GM10847 (cell line): ENCODE data around the gene KLHDC7A.

Experiments
- POLR2A ChIP-seq: IDR thresholded peaks from 2 replicates; pipeline ENCODE4 v1.6.1; 2011; ENCODE audit not compliant: insufficient read length; ENCODE audit errors: extremely low read depth

KLHDC7A gene

DNA sequence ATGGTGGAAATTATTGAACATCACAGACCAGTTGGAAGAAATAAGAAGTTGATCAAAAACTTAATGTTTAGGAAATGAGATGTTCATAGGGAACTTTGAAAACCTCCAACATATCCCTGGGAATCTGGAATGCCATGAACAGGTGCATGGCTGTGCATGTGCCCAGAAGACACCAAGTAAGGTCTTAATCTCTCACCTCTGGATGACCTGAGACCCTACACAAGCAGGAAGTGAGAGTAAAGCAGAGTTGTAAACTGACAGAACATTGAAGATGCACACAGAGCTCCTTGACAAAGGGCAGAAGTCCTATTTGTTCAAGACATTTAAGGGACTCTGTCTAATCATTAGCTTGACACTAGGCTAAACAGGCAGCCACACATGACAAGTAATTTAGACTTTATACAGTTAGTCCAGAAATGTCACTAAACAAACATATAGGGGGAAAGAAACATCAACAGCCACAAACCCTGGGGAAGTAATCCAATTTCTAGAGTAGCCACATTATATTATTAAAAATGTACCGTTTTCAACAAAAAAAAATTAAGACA lies 34.5 kb downstream of the KLHDC7A start:
- no peak for TF ChIP-seq POLR2A

DNA sequence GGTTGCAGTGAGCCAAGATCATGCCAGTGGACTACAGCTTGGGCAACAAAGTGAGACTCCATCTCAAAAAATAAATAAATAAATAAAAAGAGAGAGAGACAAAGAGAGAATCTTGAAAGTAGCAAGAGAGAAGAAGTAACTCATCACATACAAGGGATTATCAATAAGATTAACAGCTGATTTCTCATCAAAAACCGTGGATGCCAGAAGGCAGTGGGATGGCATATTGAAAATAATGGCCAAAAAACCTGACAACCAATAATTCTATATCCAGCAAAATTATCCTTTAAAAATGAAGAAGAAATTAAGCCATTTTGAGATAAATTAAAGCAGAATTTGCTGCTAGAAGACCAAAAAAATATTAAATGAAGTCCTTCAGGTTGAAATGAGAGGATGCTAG lies 35.7 kb downstream of the KLHDC7A start:
- no peak for TF ChIP-seq POLR2A

DNA sequence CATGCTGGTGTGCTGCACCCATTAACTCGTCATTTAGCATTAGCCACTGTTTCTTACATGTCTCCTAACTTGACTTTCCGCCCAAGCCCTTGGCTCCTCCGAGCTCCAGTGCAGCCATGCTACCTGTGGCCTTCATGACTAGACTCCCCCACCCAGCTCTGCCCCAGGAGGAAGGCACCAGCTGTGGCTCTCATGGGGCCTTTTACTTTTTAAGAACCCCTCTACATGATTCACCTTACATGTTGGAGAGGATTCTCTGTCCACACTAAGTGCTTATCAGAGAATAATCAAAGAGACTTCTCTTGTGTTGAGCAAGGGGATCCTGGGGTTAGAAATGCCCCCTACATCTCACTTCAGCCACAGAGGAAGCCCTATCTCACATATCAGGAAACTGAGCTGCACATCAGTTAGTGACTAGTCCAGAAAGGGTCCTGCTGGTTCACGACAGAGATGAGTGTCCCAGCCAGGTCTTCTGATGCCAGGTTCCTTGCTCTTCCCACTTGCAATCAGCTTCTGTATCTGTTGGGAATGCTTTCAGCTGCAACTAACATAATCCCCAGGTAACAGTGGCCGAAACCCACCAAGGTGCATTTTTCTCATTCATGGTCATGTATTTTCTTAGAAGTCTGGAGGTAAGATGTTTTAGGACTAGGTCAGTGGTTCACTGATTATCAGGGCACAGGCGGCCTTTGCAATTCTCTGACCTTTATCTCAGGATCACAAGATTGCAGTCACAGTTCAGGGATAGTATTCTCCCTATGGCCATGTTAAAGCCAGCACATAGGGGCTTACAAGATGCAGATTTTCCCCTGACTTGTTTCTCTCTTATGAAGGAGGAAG lies 45.9 kb downstream of the KLHDC7A start:
- TF ChIP-seq POLR2A: no peak

DNA sequence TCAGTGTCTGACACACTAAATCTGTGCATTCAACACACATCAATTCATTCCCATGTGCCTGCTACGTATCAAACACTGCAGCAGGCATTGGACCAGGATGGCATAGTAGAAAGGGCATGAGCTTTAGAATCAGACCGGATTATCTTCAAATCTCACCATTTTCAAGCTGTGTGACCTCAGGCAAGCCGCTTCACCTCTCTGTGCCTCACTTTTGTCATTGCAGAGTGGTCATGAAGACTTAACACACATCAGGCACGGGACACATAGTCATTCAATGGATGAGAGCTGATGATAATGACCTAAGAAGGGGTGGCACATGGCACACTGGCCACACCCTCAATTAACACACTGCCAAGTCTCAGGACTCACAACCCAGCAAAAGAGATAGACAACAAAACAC lies 46.8 kb downstream of the KLHDC7A start:
- TF ChIP-seq POLR2A: no peak

DNA sequence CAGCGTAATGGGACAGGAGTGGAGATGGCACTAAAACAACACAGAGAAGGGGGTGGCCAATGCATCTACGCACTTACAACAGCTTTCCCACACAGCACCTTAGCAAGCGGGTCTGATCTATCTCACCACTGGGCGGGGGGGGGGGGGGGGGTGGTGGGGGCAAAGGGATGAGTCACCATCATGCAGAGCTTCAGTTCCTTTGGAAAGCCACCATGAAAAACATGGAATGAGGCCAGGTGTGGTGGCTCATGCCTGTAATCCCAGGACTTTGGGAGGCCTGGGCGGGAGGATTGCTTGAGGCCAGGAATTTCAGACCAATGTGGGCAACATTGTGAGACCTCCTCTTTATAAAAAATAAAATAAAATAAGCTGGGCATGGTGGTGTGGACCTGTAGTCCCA lies 47.2 kb downstream of the KLHDC7A start:
- no peak for TF ChIP-seq POLR2A

DNA sequence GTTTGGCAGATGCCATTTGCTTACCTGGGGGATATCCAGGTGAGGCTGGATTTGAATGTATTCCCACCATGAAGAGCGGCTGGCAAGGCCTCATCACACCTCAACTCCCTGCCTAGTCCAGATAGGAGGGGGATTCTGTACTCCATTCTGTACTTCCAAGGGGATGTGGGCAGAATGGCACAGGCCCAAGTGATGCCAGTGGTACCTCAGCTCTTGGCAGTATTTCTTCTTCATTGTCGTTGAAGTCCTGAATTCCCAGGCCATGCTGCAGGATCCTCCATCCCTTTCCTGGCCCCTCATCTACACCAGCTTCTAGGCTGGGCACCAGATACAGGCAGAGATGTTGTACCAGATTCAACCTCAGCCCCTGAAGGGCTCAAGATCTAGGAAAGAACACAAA lies 47.9 kb downstream of the KLHDC7A start:
- TF ChIP-seq POLR2A: no peak

DNA sequence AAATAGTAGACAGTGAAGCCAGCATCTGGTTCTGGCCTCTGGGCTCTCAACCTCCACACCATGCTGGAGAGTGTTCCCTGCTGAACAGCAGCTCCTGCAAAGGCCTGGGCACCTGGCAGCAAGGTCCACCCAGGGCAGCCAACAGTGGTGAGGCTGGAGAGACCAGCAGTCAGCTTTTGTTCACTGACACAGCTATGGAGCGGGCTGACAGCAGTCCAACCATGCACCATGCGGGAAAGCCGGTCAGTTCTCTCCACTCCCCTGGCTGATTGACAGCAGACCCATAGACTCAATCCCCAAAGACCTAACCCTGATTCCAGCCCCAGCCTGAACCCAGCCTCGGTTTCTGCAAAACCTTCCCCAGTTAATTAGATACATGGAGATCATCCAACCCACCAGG lies 49.0 kb downstream of the KLHDC7A start:
- no peak for TF ChIP-seq POLR2A

DNA sequence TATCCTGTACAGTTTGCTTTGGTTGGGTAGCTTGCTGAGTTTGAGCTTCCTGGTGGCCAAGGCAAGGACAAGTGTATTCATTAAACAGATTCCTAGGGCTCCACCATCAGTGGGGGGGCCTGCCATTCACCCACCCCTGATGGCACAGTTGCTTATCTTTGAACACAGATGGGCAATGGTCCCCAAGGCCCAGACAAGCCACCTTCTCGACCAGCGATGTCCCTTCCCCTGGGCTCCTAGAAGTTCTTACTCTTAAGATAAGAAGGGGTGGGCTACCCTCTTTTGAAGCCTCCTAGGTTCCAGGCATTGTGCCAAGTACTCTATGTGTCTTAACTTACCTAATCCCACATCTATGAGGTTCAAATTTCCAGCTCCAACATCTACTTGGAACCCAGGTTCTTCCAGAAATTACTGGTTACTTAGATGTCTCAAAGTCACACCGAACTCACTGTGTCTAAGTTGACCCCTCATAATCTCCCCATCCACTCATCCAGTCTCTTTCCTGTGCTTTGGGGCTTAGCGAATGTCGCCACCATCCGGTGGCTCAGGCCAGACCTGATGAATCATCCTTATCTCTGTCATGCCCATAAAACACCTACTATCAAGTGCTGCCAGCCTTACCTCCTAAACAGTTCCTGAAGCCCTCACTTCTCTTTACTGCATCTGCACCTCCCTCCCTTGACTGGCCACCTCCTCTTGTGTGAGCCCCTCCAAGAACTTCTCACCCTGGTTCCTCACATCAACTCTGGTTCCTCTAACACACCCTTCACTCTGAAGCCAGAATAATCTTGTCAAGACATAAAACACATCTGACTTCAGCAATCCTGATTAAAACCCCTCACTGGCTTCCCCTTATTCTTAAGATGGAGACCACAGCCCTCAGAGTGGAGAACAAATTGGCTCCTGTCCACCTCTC lies 50.1 kb downstream of the KLHDC7A start:
- no peak for TF ChIP-seq POLR2A

DNA sequence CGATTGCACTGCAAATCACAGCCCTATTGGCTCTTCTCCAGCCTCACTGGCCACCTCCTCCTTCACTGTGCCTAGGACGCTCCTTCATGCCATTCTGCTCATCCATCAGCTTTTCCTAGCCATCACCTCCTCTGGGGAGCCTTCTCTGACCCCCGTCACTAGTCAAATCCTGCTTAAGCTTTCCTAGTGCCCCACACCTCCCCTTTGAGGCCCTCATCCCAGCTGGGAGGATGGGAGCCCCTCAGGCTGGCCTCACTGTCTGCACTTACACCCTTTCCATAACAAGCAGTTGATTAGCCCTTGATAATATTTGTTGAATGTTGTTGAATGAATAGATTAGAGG lies 50.7 kb downstream of the KLHDC7A start:
- TF ChIP-seq POLR2A: no peak

DNA sequence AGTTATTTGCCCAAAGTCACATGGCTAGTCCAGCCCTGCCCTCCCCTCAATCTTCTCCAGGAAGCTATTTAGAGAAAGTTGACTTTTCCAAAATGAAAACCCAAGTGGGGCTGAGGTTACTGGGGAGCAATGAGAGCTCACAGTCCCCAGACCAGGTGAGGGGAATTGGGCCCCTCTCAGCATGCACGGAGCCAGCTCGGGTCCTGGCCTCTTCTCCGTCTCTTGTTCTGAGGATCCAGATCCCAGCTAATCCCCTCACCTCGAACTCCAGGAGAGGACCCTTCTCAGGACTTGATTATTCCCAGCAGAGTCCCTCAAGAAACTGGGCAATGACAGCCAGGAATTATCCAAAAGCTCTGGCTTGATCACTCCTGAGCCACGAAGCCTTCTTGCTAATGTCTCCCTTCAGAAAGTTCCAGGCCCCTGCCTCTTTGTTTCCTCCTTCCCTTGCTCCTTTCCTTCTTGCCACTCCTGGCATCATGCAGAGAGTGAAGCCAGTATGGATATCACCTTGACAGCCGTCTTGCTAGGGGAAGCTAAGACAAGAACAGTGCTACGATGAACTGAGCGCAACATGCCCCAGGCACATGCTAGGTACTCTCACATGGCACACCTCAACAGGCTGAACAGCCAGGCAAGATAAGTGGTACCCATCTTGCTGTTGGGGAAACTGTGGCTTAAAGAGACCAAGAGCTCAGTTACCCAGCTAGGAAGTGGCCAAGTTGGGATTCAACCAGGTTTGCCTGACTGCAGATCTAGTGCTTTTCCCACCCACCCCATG lies 51.9 kb downstream of the KLHDC7A start:
- no peak for TF ChIP-seq POLR2A

DNA sequence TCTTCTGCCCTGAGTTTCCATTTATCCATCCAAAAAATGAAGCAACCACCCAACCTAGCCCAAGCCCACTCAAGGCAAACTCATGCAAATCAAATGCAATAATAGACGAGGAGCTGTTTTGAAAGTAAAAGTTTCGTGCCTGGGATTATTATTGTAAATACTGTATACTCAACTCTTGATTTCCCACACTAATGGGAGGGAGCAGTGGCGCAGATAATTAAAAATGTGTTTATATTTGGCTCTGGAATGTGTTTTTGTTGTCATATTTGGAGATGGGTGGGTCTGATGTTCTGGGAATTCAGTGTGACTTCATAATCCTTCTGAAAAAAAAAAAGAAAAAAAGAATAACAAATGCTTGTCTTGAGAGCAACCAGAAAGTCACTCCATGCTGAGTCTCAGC lies 52.5 kb downstream of the KLHDC7A start:
- no peak for TF ChIP-seq POLR2A

DNA sequence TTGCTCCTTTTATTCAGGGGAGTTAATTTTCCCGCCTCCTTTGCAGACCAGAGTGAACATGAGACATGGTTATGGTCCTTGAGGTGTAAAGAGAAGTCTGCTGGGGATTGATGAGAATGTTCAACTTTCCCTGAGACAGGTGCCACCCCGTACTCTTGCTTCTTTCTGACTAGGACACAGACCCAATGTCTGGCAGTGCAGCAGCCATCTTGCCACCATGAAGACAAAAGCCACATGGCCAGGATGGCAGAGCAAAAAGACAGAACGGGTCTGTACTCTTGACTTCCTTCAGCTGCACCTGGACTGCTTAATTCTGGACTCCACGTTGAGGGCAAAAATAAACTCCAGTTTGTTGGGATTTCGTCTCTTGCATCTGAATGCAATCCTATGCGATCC lies 54.1 kb downstream of the KLHDC7A start:
- no peak for TF ChIP-seq POLR2A
